WI38 (cell line): ENCODE results near the gene CD164.
"Not testable (repeated sequence)": the region's sequence is repeated elsewhere in the genome, so short reads cannot be mapped to it uniquely, and the experiment has no call there.

Experiments used
- H3K4me3 ChIP-seq: 2 replicates; pipeline ENCODE4 v1.5.1; 2011; ENCODE audit warnings: low read depth, mild to moderate bottlenecking, control low read depth, low read length
- CTCF ChIP-seq: IDR thresholded peaks from 2 replicates; pipeline ENCODE4 v1.5.1; 2012; ENCODE audit warnings: low read depth, mild to moderate bottlenecking, control low read depth, low read length

The CD164 gene

DNA sequence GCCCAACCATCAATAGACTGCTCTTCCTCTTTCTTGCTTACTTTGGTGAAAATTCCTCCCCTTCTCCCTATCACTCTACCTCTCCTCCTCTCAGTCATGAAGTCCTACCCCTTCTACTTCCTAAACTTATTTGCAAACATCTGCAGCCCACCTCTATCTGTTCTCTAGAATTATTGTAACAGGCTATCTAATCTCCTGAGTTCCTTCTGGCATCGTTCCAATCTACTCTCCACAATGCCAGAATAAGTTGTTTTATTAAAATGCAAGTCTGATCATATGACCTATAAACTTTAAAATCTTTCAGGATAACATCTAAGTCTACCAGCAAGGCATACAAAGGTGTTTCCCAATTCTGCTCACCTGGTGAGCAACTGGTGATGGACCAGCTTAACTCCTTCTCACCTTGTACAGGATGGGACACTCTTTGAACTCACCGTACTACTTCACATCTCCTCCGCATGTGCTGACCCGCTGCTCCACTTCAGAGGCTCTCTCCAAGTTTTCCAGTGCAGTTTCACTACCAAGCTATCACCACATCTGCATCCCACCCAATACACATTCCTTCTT lies 7.9 kb downstream of the CD164 start:
- no peak for TF ChIP-seq CTCF
- no peak overlapping the region for H3K4me3 ChIP-seq

- H3K4me3 ChIP-seq: no peak overlapping the region
- TF ChIP-seq CTCF: no peak
These were observed 8.5 kb downstream of the CD164 start for GRCh38 chr6:109373762-109374161.

- no peak for TF ChIP-seq CTCF
- H3K4me3 ChIP-seq: no peak overlapping the region
These were observed 8.9 kb downstream of the CD164 start for GRCh38 chr6:109373331-109373730.

- TF ChIP-seq CTCF: no peak
- H3K4me3 ChIP-seq: no peak overlapping the region
These were observed 10.1 kb downstream of the CD164 start for GRCh38 chr6:109372130-109372529.

- no peak for TF ChIP-seq CTCF
- no peak overlapping the region for H3K4me3 ChIP-seq
These were observed 11.5 kb downstream of the CD164 start for GRCh38 chr6:109370792-109371191.

- TF ChIP-seq CTCF: no peak
- H3K4me3 ChIP-seq: no peak overlapping the region
These were observed 11.9 kb downstream of the CD164 start for GRCh38 chr6:109370336-109370735.

DNA sequence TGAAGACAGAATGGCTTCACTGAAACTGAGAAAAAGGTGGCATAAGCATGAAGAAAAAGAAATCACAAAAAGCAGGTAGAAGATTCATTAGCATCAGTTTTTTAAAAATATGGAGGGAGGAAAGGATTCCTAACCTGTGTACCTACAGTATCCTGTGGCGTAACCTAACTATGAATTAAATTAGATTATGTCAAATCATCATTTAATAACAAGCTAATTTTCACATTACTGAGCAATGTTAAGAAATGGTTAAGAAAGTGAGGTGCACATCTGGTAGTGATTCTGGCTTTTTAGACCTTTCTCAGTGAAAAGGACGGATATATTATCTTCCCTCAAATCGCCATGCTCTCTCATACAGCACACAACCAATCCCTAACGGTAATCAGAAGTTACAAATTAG lies 12.5 kb downstream of the CD164 start:
- no peak for TF ChIP-seq CTCF
- H3K4me3 ChIP-seq: no peak overlapping the region

- H3K4me3 ChIP-seq: not testable (repeated sequence)
These were observed 17.7 kb downstream of the CD164 start for GRCh38 chr6:109364382-109365078.
